Stimulated activated CD8-positive, alpha-beta memory T cell treated with anti-CD3 and anti-CD28 coated beads, Interleukin-15, amount 100 ng/mL, for 4 hours (primary cell): Measurements from ENCODE around the gene MTO1.
"Not testable (repeated sequence)": the region's sequence is repeated elsewhere in the genome, so short reads cannot be mapped to it uniquely, and the experiment has no call there.

Experiments
- DNase-seq, 2 donors: peaks; one replicate each; pipeline ENCODE4 v3.0.0-alpha.2; 2020; ENCODE audit warnings: low read depth in 2 of 2

The MTO1 gene

GRCh38 chr6:73503027-73503772 is 41.7 kb downstream of the MTO1 start:
- no peak for DNase-seq

GRCh38 chr6:73504160-73504559 is 42.6 kb downstream of the MTO1 start:
- no peak for DNase-seq

- no peak for DNase-seq
Measured at GRCh38 chr6:73505142-73505541, 43.6 kb downstream of the MTO1 start.

- not testable (repeated sequence) for DNase-seq
Measured at GRCh38 chr6:73505705-73506104, 44.2 kb downstream of the MTO1 start.

GRCh38 chr6:73506246-73506645 is 44.7 kb downstream of the MTO1 start:
- no peak for DNase-seq

GRCh38 chr6:73508776-73509175 is 47.2 kb downstream of the MTO1 start:
- DNase-seq: no peak

GRCh38 chr6:73509851-73510250 is 48.3 kb downstream of the MTO1 start:
- DNase-seq: no peak

GRCh38 chr6:73511796-73512195 is 50.3 kb downstream of the MTO1 start:
- DNase-seq: no peak

- DNase-seq: no peak
Measured at GRCh38 chr6:73513496-73513854, 51.9 kb downstream of the MTO1 start.

GRCh38 chr6:73514746-73515110 is 53.2 kb downstream of the MTO1 start:
- DNase-seq: no peak

- DNase-seq: no peak
Measured at GRCh38 chr6:73515204-73515655, 53.7 kb downstream of the MTO1 start.

- no peak for DNase-seq
Measured at GRCh38 chr6:73516514-73517489, 55.3 kb downstream of the MTO1 start.

- DNase-seq: not testable (repeated sequence)
Measured at GRCh38 chr6:73518100-73518981, 56.8 kb downstream of the MTO1 start.

- DNase-seq: not testable (repeated sequence)
Measured at GRCh38 chr6:73518982-73519881, 57.7 kb downstream of the MTO1 start.

- peak; percentile 67 to 73 for DNase-seq
Measured at GRCh38 chr6:73519926-73520687, 58.6 kb downstream of the MTO1 start.

- peak; percentile 99 to 100 for DNase-seq
Measured at GRCh38 chr6:73520688-73521350, 59.3 kb downstream of the MTO1 start, which contains the start of gene EEF1A1. TSS of gene EEF1A1 (minus strand) at chr6:73521032. CDS start at chr6:73520026, 1,006 bp downstream.

GRCh38 chr6:73521351-73521985 is 59.9 kb downstream of the MTO1 start:
- DNase-seq: peak; percentile 56 to 63

- peak; percentile 62 to 63 for DNase-seq
Measured at GRCh38 chr6:73523434-73524123, 62.0 kb downstream of the MTO1 start.
